Lung (tissue), 12 donors: ENCODE results near the gene PYGL. TPM values are rescaled to one million over a fixed set of nuclear protein-coding genes. Genes with fewer than 3 reads are reported as not detected.
A peak's percentile ranks its signal among the peaks of the same experiment; 100 is the strongest.

ENCODE experiments used
- ATAC-seq: fragments of 200-7000 bp; cut with Tn5 transposase; one replicate; pipeline ENCODE4 v1.9.1; 2020; ENCODE audit warnings: moderate number of reproducible peaks; ENCODE audit not compliant: insufficient read depth, low FRiP score
- DNase-seq, 3 donors: peaks; one replicate each; pipeline ENCODE4 v3.0.0-alpha.2; 2013 to 2017
- H3K27ac ChIP-seq, 2 donors: one replicate each; pipeline ENCODE4 v1.5.1; 2013; ENCODE audit warnings: mild to moderate bottlenecking in 2 of 2, moderate library complexity in 2 of 2, control low read depth in 1 of 2, inconsistent platforms in 1 of 2, low read depth in 1 of 2, low read length in 1 of 2
- H3K27me3 ChIP-seq, 3 donors: one replicate each; pipeline ENCODE4 v1.5.1; 2013; ENCODE audit warnings: low read length in 2 of 3; ENCODE audit not compliant: control insufficient read depth in 3 of 3, insufficient read depth in 3 of 3
- H3K36me3 ChIP-seq, 4 donors: one replicate each; pipeline ENCODE4 v1.5.1; 2013; ENCODE audit warnings: low read length in 4 of 4, mild to moderate bottlenecking in 1 of 4, moderate library complexity in 1 of 4; ENCODE audit not compliant: control insufficient read depth in 4 of 4, insufficient read depth in 4 of 4
- H3K4me1 ChIP-seq, 5 donors: one replicate each; pipeline ENCODE4 v1.5.1; 2013; ENCODE audit warnings: low read length in 5 of 5, mild to moderate bottlenecking in 2 of 5, moderate library complexity in 1 of 5; ENCODE audit not compliant: control insufficient read depth in 5 of 5, insufficient read depth in 5 of 5
- H3K4me3 ChIP-seq: one replicate; pipeline ENCODE4 v1.5.1; 2013; ENCODE audit warnings: mild to moderate bottlenecking, control low read depth, moderate library complexity
- H3K9ac ChIP-seq, 2 donors: one replicate each; pipeline ENCODE4 v1.5.1; 2013; ENCODE audit warnings: low read length in 2 of 2, control low read depth in 1 of 2; ENCODE audit not compliant: insufficient read depth in 1 of 2
- H3K9me3 ChIP-seq, 4 donors: one replicate each; pipeline ENCODE4 v1.5.1; 2013; ENCODE audit warnings: low read length in 3 of 4, mild to moderate bottlenecking in 1 of 4, moderate library complexity in 1 of 4; ENCODE audit not compliant: control insufficient read depth in 4 of 4, insufficient read depth in 3 of 4
- WGBS, 2 donors: extraction: QIAGEN DNeasy Blood & Tissue Kit; methylation state at CpG; one replicate each; pipeline ENCODE4 v1.1.7; 2013; 5-methylcytosine and 5-hydroxymethylcytosine counted together
- polyA plus RNA-seq, 2 donors: library from polyadenylated mRNA; stranded (reverse); fragments of 200-250 nt; gene quantifications; one replicate each; pipeline ENCODE4 v1.2.1, GENCODE V29; 2013
- total RNA-seq, 2 donors: library from RNA; depleted of rRNA in 1 of 2; stranded (reverse); fragments of >200 nt in 1 of 2; gene quantifications; one replicate each; pipeline ENCODE4 v1.2.1, GENCODE V29; 2014 to 2021
- TF ChIP-seq, protein P1 (sequence below): IDR thresholded peaks from 2 replicates; pipeline ENCODE4 v1.5.1; 2012; ENCODE audit warnings: mild to moderate bottlenecking; ENCODE audit errors: control extremely low read depth, extremely low read depth
- donor health status: control.
- donor health status: control.
- donor health status: Bipolar disorder and iron deficiency.
- donor health status: healthy.
- donor health status: DM: yes; HTN: yes; CAD: no.

PYGL gene
- total and polyA plus RNA-seq, 4 donors: 18.7 to 85.4 (median 45.3) TPM

DNA sequence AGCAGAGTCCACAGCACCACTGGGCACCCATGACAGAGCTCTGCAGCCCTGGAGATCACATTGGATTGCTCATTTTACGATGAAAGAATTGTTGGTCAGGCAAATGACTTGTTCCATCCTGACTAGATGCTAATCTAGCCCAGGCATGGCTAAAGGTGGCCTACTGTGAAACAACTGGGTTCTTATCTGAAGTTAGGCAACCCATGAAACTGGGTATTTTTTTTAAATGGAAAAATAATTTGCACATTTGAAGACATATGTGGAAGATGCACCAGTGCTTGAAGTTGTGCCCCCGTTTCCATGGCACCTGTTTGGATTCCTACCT, 8.3 kb downstream of the PYGL start:
- 80 to 98% methylated on average over 2 of the region's 2 CpGs for WGBS, 2 donors
- no peaks in the 10 kb centered on the region for H3K27me3 ChIP-seq
- H3K9me3 ChIP-seq: no peaks in the 10 kb centered on the region
- ATAC-seq (no peak), DNase-seq (no peak)
- H3K4me1 ChIP-seq: no peaks in the 10 kb centered on the region
- H3K4me3 ChIP-seq: no peak overlapping the region
- H3K36me3 ChIP-seq: peaks cover 0 to 6% (median 4%) of the 10 kb centered on the region in 4 donors
- H3K27ac ChIP-seq: no peak overlapping the region
- TF ChIP-seq, protein P1, sequence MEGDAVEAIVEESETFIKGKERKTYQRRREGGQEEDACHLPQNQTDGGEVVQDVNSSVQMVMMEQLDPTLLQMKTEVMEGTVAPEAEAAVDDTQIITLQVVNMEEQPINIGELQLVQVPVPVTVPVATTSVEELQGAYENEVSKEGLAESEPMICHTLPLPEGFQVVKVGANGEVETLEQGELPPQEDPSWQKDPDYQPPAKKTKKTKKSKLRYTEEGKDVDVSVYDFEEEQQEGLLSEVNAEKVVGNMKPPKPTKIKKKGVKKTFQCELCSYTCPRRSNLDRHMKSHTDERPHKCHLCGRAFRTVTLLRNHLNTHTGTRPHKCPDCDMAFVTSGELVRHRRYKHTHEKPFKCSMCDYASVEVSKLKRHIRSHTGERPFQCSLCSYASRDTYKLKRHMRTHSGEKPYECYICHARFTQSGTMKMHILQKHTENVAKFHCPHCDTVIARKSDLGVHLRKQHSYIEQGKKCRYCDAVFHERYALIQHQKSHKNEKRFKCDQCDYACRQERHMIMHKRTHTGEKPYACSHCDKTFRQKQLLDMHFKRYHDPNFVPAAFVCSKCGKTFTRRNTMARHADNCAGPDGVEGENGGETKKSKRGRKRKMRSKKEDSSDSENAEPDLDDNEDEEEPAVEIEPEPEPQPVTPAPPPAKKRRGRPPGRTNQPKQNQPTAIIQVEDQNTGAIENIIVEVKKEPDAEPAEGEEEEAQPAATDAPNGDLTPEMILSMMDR: no peak
- no peak overlapping the region for H3K9ac ChIP-seq

DNA sequence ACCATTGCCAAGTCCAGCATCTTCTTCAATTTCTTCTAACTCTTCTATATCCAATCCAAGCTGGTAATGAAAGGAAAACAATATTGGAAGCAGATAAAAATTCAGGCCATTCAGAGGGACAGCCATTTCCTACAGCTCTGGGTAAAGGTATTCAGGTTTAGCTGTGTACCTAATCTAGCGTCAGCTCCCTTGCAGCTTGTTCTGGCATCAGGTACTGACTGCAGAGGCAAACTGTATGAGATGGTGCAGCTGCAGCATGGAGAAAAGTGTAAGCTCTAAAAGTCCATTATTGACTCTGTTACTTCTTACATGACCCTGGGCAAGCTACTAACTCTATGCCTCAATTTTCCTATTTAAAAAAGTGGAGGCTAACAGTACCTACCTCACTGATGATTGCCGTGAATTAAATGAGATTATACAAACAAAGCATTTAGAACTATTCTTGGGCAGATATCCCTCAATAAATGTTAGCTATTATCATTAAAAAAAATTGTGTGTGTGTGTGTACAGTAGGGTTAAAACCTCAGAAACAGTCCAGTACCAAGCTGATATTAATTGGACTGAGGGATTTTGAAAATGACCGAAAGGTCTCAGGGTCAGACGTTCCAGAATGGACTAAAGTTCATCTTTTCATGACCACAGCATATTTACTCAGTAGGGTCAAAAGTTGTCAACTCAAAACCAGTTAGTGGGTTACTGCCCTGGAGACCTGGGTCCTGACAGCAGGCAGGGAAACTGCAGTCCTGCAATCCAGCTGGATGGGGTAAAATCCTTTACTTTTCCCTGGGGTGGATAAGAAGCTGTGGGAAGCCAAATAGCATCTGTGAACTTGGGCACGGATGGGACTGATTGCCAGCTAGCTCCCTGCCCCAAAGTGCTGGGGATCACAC, 8.9 kb downstream of the PYGL start:
- H3K9me3 ChIP-seq: no peaks in the 10 kb centered on the region
- H3K27me3 ChIP-seq: no peaks in the 10 kb centered on the region
- DNase-seq: no peak
- TF ChIP-seq, protein P1: no peak
- H3K27ac ChIP-seq: no peak overlapping the region
- no peak overlapping the region for H3K9ac ChIP-seq
- no peak overlapping the region for H3K4me3 ChIP-seq
- peaks cover 0 to 6% (median 4%) of the 10 kb centered on the region in 4 donors for H3K36me3 ChIP-seq
- no peak for ATAC-seq
- 75 to 95% methylated on average over 5 of the region's 5 CpGs for WGBS, 2 donors
- H3K4me1 ChIP-seq: no peaks in the 10 kb centered on the region

DNA sequence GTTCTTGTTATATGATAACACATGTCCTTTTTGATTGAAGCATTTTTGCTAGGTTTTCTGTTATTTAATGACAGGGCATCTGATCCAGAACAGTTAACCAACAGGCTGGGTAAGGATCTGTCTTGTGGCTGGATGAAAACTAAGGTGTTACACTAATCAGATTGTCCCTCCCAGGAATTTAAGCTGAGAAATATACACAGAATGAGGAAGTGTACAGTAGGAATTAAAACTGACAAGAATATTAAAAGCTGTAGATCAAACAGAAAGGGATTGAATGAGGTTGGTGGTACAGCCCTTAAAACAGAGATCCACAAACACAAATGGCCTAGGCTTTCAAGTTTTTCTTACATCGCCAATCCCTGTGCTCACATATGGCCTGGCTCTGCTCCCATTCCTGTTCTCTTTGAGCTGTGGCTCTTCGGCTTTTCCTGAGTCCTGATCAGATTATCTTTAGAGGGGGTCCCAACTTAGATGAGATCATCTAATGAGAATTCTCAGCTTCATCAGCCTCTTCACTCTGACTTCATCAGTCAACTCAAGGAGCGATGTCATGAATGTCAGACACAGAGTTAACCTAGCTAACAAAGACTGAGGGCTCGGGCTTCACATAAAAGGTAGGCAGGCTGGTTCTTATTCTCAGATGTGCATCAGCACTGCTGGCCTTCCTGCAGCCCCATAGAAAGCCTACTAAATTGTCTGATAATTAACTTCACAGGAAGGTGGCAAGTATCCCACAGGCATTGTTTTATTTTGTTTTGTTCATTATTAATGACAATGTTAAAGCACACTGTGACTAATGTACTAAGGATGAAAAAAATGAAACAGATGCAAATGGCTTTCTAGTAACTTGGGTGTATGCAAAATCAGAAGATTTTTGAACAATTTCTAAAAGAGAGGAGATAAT, 11.4 kb downstream of the PYGL start:
- WGBS, 2 donors: 89 to 90% methylated on average over 4 of the region's 4 CpGs
- TF ChIP-seq, protein P1: no peak
- Histone ChIP-seq H3K4me1 (no peaks in the 10 kb centered on the region), H3K27ac (no peak overlapping the region), H3K27me3 (no peaks in the 10 kb centered on the region), H3K4me3 (no peak overlapping the region), H3K9me3 (no peaks in the 10 kb centered on the region), H3K9ac (no peak overlapping the region), H3K36me3 (peaks cover 0 to 11% (median 5%) of the 10 kb centered on the region in 4 donors)
- DNase-seq (peak in 1 of 3 donors; percentile 8), ATAC-seq (no peak)
